ENCODE measurements around the gene CEP85L.

GRCh38 chr6:118473266-118473665, 178.1 kb downstream of the CEP85L start:
- TF ChIP-seq CTCF (IDR thresholded peaks at IDR 0.05) (no peak), EZH2phosphoT487 (IDR thresholded peaks at IDR 0.05) (no peak), EZH2 (IDR thresholded peaks at IDR 0.05) (no peak)
